HG03095 (cell line): Measurements from ENCODE around the gene ILKAP.

ENCODE experiments used
- ATAC-seq: cut with Tn5 transposase; IDR thresholded peaks from one replicate; pipeline ENCODE4 v1.9.1; 2021; ENCODE audit warnings: moderate library complexity; ENCODE audit not compliant: unreplicated experiment

Gene ILKAP

DNA sequence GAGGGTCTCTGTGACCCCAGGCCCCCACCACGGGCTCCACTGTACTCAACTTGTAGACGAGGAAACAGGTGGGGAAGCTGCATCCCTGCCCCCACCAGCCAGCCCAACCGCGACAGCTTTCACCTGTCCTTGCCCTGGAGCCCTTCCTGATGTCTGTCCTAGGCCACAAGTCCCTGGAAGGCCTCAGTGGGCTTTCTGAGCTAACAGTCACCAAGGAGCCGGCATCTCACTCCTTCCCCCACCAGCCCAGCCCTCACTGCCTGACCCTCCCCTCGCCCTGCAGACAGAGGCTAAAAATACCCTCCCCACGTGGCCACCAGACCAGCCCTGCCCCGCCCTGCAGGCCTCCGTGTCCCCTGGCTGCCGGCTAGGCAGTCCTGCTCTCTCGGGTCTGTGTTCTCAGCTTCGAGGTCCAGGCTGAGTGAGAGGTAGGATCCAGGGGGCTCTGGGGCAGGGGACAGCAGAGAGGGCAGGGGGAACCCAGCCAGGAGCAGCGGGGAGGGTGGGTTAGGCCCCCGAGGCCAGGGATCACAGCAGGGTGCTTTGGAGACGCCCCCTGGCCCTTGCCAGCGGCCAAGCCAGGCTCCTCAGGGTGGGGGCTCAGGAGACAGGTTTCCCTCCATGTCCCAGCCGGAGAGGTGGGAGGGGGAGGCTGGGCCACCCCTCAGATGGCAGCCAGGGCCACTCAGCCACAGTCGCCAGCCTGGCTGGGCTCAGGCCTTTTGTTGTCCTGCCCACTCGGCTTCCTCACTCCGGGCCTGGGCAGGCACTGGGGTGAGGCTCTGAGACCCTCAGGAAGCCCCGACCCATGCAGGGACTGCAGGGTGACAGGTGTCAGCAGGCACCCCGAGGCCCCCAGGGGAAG lies 64.9 kb downstream of the ILKAP start, which contains the start of gene KLHL30:
TSS of gene KLHL30 (plus strand) at position 338 of the 865 bp plus-strand sequence. CDS start 2,087 bp downstream, outside the sequence.
- ATAC-seq, result no peak

DNA sequence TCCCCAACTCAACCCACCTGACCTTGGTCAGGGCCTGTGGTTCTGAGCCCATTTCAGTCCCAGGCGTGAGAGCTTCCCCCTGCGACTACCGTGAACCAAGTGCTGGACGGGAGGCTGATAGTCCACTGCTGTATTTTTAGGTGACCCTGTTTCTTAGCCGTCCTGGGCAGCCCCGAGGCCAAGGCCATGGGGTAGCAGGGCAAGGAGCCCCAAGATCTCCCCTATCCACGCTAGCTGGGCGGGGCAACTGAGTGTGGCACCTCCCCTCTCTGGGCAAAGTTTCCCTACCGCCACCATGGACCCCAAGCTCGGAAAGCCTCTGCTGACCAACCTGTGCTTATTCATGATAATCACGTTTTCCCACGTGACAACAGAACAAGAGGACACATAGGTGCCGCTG lies 65.6 kb downstream of the ILKAP start:
- ATAC-seq, result no peak

DNA sequence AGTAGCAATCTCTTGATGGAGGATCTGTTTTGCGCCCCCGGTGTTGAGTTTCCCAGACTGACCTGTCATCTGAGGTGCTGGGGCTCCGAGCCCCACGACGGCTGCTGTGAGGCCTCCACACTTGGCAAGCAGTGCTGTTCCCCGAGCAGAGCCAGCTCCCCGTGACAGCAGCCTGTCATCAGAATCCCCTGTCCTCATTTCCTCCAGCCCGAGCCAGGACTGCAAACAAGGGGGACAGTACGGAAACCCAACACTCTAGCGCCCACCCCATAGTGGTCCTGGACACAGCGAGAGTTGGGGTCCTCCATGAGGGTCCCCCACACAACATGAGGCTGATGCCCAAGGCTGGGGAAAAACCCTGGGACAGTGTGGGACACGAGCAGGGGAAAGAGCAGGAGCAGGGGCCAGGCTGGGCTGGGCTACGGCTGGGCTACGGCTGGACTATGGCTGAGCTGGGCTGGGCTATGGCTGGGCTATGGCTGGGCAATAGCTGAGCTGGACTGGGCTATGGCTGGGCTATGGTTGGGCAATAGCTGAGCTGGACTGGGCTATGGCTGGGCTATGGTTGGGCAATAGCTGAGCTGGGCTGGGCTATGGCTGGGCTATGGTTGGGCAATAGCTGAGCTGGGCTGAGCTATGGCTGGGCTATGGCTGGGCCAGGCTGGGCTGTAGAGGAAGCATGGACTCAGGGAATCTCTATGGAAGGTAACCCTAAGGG lies 66.5 kb downstream of the ILKAP start:
- no peak for ATAC-seq

DNA sequence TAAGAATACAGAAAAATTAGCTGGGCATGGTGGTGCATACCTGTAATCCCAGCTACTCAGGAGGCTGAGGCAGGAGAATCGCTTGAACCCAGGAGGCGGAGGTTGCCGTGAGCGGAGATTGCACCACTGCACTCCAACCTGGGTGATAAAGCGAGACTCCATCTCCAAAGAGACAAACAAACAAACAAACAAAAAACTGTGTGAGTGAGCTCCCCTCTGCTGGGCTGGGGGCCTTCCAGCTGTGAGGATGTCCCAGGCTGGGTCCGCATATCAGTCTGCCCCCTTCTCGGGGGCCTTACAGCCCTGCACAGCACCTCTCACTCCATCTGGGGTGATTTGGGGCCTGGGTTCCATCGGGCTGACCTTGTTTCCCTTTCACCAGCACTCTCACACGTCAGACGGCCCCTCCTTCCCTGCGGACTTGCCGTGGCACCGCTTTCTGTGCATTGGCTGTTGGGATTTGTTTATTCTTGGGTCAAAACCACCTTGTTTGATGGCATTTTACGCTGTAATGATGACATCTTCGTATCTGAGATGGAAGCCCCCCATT lies 67.8 kb downstream of the ILKAP start:
- no peak for ATAC-seq

DNA sequence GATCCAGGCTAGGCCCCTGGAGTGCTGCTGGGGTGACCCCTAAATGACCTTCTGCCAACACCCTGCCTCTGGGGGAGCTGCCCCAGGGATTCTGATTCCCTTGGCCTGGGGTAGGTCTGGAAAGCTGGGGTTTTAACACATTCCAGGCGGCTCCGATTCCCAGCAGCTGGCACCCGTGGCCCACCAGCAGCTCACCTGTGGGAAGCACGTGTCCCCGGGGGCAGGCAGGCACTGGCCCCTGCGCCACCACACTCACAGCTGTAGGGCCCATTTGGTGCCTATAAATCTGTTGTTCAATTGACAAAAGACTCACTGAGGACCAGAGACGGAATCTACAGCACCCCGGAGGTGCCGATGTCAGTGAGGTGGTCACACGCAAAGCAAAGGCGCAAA lies 69.1 kb downstream of the ILKAP start:
- ATAC-seq, result no peak

DNA sequence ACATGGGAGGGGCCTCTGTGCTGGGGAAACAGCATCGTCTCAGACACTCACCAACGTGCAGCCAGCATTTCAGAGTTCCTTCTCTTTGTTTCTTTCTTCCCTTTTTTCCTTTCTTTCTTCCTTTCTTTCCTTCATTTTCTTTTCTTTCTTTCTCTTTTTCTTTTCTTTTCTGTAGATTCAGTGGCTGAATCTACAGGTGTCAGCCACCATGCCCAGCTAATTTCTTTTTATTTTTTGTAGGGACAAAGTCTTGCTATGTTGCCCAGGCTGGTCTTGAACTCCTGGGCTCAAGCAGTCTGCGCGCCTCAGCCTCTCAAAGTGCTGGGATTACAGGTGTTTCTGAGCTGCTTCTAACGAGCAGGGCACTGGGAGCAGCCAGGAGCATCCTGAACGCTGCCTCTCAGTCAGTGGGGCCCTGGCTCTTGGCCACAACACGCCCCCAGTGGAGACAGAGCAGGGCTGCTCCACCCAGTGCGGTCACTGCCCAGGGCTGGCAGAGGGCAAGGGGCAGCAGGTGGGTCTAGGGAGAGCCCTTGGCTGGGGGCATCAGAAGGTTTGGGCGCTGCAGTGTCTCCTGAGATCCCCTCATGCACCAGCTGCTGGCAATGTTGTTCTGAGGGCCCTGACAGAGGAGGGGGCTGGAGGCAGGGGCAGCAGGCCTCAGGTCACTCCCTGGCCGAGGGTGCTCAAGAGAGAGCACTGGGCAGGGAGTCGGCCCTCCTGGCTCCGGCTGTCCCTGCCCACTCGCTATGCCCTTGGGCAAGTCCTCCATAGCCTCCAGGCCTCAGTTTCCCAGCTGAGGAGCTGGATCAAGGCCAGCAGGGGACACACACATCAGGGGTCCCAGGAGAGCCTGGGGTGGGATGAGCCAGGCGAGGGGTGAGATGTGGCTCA lies 69.7 kb downstream of the ILKAP start:
- ATAC-seq, result no peak

DNA sequence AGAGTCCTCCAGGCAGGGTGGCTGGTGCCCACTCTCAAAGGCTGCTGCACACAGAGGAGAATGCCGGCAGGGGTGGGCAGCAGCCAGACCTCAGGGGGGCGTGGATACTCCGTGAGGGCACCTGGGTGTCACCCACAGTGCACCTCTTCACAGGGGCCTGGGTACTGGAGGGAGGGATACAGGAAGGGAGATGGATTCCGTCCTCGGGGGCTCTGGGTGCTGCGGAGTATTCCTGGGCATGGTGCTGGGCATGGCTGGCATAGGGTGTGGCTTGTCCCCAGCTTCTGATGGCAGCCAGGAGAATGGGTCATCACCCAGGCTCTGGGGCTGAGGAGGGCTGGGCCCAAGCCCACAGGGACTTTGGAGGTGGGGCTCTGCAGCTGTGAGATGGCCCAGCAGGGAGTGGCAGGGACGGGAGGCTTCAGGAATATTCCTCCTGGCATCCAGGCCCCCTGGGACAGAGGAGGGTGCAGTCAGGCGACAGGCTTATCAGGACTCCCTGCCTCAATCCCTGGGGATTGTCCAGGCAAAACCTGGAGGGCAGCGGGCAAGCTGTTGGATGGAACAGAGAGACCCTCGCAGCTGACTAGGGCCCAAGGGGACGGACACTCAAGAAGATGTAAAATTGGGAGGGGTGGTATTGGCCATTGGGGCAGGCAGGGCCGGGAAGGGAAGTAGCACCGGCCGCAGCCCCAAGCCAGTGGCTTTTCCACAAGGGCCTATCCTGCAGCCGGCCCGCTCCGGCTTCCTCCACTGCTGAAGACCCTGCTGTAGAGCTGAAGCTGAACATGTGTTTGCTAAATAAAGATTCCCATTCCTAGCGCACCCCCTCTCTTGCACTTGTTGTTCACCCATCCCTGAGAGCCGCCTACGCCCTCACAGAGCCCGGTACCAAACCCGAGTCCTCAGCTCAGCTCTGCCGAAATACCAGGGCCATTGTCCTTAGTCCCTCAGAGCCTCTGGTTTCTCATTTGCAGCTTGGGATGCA lies 70.7 kb downstream of the ILKAP start:
- no peak for ATAC-seq

DNA sequence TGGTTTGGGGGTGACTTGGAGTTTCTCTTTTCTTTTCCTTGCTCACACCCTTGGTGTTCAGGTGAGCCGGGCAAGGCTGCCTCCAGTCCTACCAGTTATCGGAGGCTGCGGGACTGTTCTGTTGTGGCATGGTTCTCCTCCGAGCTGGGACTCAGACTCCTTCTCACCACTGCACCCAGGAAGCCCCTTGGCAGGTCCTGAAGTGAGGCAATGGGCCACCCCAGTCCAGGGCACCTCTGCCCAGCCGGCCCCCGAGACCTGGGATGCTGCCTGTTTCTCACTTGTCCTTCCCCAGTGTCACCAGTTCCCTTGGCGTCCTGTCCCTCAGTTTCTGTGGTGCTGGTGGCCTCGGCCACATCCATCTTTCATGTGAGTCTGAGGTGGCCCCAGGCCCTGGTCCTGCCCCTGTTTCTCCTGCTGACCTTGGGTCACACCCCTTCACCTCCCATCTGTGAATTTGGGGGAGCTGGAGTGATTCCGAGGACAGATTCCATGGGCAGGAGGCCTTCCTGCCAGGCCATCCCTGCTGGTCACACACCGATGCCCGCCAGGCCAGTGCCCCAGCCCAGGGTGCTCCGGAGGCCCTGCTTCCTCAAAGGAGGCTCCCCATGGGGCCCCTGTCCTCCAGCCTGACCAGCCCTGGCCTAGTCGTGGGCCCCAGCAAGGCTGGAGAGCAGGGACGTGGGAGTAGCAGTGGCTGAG lies 71.6 kb downstream of the ILKAP start:
- ATAC-seq, result no peak

DNA sequence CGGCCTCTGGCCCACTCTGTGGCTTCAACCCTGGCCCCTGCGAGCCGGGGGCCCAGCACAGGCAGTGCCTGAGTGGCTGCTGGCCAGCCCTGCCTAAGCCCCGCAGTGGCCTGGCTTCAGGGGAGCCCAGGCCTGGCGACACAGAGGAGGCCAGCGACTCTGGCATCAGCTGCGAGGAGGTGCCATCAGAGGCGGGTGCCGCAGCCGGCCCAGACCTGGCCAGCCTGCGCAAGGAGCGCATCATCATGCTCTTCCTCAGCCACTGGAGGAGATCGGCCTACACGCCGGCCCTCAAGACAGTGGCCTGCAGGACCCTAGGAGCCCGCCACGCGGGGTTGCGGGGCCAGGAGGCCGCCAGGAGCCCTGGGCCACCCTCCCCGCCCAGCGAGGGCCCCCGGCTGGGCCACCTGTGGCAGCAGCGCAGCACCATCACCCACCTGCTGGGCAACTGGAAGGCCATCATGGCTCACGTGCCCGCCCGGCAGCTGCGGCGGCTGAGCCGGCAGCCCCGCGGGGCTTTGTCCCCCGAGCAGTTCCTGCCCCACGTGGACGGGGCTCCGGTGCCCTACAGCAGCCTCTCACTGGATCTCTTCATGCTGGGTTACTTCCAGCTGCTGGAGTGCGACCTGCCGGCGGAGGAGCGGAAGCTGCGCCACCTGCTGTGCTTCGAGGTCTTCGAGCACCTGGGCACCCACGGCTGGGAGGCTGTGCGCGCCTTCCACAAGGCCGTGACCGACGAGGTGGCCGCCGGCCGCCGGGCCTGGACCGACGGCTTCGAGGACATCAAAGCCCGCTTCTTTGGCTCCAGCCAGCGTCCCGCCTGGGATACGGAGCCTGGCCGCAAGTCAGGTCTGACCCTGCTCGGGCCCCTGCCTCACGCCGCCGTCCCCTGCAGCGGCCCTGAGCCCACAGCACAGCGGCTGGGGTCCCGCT lies 72.5 kb downstream of the ILKAP start:
- ATAC-seq, result no peak

DNA sequence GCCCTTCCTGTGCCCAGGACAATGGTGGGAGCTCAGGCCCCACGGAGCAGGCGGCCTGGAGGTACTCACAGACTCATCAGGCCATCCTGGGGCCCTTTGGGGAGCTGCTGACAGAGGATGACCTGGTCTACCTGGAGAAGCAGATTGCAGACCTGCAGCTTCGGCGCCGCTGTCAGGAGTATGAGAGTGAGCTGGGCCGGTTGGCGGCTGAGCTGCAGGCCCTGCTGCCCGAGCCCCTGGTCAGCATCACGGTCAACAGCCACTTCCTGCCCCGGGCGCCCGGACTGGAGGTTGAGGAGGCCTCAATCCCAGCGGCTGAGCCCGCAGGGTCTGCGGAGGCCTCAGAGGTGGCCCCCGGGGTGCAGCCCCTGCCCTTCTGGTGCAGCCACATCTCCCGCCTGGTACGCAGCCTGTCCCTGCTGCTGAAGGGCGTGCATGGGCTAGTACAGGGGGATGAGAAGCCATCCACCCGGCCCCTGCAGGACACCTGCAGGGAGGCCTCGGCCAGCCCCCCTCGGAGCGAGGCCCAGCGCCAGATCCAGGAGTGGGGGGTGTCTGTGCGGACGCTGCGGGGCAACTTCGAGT lies 73.3 kb downstream of the ILKAP start:
- no peak for ATAC-seq

DNA sequence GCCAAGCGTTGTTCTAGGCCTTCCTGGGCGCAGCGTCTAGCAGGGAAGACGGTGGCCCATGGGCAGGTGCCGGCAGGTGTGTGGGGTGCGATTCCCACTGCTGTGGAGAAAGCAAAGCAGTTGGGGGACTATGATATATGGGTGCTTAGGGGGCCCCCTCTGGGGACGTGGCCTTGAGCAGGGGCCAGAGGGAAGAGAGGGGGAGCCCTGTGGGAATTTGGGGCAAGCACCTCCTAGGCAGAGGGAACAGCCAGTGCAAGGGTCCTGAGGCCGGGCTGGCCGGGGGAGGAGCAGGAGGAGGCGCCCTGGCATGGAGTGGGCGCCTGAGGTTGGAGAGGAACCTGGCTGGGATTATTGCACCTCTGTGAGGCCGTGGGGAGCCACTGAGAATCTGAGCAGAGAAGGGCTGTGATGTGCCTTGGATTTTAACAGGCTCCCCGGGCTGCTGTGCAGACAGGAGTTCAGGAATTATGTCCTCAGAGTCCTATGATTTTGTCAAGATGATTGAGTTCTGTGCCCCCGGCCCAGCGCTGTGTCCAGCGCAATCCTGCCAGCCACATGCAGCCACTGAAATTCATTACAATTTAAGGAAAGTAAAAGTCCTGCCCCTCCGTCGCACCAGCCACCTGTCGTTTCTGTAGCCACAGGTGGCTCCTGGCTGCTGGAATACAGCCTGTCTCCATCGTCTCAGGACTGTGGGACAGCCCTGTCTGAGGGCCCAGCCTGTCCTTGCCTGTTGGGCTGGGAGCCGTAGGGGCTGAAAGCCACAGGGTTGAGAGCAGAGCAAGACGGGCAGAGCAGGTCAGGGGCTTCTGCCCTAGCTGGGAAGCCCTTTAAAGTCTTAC lies 74.1 kb downstream of the ILKAP start:
- ATAC-seq, result no peak

DNA sequence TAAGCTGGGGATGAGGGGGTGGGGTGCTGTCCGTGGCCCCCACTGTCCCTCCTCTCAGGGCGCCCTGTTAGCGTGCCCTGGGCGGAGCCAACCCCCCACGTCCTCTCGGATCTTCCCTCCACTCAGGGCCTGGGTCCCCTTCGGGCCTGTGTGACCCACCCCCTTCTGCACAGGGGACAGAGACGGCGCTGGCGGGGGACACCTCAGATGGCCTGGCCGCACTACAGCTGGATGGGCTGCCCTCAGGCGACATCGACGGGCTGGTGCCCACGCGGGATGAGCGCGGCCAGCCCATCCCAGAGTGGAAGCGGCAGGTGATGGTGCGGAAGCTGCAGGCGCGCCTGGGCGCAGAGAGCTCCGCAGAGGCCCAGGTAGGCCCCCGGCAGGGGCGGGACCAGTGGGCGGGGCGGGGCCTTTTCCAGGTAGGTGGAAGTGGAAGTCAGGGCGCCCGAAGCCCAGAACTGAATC lies 74.9 kb downstream of the ILKAP start:
- ATAC-seq, result no peak

DNA sequence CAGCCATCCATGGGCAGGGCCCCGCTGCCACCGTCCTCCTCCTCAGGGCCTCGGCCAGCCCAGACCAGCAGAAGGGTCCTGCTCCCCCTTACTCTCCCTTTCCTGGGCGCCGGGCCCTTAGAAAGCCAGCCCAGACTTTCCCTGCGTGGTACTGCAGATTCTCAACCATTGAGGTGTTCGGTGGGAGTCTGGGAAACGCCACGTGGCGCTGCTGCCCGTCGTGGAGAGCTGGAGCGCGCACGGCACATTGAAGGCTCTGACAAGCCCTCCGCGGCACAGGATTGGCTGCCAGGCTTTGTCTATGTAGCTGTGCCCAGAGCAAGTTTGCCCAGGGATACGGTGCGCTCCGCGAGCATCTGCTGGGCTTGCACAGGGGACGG lies 75.4 kb downstream of the ILKAP start:
- no peak for ATAC-seq

DNA sequence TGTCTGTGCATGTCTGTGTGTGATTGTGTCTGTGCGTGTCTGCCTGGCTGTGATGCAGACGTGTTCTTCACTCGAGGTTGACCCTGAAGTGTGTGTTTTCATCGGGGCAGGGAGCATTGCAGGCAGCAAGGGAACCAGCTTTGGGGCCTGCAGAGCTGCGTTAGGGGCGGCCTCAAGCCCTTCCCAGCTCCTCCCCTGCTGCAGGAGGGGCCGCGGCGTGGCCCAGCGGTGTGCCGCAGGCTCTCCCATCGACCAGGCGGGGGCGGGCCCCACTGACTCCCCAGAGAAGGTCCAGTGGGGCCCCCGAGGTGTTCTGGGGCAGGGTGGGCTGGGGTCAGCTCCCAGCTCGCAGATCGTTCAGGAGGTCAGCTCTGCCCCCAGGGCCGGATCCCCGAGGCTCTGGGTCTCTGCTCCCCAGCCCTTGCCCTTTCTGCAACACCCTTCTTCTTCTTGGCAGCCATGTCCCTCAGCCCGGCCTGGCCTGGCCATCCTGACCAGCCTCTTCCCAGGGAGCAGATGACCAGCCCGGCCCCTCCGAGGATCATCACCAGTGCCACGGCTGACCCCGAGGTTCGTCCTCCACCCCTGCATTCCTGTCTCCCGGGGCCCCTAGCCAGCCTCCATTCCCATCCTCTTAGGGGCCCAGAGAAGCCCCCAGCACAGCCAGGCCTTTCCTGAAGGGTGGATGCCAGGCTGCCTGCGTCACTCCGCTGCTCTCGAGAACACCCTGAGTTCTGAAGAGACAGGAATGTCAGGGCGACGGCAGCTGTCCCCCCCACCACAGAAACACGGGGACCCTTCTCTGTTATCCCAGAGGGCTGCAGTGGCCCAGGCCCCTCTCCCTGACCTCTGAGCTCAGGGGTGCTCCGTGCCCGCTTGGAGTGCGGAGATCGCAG lies 76.1 kb downstream of the ILKAP start:
- no peak for ATAC-seq

DNA sequence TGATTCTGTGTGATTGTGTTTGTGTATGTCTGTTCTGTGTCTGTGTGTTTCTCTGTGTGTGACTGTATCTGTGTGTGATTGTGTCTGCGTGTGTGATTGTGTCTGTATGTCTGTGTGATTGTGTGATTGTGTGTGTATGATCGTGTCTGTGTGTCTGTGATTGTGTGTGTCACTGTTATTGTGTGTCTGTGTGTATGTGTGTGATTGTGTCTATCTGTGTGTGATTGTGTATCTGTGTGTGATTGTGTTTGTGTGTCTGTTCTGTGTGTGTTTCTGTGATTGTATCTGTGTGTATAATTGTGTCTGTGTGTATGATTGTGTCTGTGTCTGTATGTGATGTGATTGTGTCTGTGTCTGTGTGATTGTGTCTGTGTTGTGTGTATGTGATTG lies 76.7 kb downstream of the ILKAP start:
- ATAC-seq, result no peak

DNA sequence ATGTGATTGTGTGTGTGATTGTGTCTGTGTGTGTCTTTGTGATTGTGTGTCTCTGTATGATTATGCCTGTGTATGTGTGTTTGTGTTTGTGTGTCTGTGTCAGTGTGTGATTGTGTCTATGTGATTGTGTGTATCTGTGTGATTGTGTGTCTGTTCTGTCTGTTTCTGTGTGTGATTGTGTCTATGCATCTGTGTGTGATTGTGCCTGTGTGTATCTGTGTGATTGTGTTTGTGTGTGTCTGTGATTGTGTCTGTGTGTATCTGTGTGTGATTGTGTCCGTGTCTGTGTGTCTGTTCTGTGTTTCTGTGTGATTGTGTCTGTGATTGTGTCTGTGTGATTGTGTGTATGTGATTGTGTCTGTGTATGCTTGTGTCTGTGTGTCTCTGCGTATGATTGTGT lies 77.2 kb downstream of the ILKAP start:
- ATAC-seq, result no peak
